Kidney capillary endothelial cell (primary cell): ENCODE data around the gene ZXDC.

Experiments
- DNase-seq: peaks from one replicate; pipeline ENCODE4 v3.0.0-alpha.2; 2018; ENCODE audit warnings: low spot score

ZXDC gene, protein sequence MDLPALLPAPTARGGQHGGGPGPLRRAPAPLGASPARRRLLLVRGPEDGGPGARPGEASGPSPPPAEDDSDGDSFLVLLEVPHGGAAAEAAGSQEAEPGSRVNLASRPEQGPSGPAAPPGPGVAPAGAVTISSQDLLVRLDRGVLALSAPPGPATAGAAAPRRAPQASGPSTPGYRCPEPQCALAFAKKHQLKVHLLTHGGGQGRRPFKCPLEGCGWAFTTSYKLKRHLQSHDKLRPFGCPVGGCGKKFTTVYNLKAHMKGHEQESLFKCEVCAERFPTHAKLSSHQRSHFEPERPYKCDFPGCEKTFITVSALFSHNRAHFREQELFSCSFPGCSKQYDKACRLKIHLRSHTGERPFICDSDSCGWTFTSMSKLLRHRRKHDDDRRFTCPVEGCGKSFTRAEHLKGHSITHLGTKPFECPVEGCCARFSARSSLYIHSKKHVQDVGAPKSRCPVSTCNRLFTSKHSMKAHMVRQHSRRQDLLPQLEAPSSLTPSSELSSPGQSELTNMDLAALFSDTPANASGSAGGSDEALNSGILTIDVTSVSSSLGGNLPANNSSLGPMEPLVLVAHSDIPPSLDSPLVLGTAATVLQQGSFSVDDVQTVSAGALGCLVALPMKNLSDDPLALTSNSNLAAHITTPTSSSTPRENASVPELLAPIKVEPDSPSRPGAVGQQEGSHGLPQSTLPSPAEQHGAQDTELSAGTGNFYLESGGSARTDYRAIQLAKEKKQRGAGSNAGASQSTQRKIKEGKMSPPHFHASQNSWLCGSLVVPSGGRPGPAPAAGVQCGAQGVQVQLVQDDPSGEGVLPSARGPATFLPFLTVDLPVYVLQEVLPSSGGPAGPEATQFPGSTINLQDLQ

DNA sequence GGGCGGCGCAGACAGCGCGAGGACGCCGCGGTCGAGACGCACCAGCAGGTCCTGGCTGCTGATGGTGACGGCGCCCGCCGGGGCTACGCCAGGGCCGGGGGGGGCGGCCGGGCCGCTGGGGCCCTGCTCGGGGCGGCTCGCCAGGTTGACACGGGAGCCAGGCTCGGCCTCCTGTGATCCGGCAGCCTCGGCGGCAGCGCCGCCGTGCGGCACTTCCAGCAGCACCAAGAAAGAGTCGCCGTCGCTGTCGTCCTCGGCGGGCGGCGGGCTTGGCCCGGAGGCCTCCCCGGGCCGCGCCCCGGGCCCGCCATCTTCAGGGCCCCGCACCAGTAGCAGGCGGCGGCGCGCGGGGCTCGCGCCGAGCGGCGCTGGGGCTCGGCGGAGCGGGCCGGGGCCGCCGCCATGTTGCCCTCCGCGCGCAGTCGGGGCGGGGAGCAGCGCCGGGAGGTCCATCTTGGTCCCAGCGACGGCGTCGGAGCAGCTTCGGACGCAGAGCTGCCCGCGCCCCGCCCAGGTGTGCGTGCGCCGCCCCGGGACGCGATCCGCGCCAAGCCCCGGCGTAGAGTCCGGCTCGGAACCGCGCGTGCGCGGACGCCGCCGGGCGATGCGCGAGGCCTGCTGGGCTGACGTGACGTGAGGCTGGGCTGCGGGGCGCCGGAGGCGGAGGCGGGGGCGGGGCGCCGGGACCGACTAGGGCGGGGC, at the start of gene ZXDC:
ZXDC (minus strand) TSS at position 479 of the 702 bp plus-strand sequence; CDS start at position 453, 26 bp downstream.
- DNase-seq: peak; percentile 91

- DNase-seq: no peak
Observed at GRCh38 chr3:126525091-126525852, 49.6 kb upstream of the ZXDC start.

GRCh38 chr3:126524429-126524988, 48.8 kb upstream of the ZXDC start:
- DNase-seq: no peak

- peak; percentile 23 for DNase-seq
Observed at GRCh38 chr3:126523745-126524428, 48.2 kb upstream of the ZXDC start, which contains the start of gene CHST13. Gene CHST13, plus strand, starts transcription at chr3:126524155. Its CDS starts 178 bp downstream, at chr3:126524333.

DNA sequence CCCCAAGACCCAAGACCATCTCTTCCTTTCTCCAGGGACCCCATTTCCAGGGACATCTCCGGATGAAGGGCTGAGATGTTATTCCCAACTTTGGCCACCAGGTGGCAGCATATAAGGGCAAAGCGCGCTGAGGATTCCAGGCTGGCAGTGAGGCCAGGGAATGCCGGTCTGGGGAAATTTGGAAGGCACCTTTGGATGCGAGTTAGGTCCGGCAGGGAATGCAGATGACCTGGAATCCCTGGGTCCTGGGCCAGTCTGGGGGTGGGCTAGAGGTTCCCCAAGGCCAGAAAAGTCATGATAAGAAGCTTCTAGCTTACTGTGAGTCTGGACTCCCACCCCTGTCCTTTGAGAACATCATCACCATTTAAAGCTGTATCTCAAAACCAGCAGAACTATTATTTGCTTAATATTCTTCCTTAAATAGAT, 46.7 kb upstream of the ZXDC start:
- peak; percentile 48 for DNase-seq

- no peak for DNase-seq
Observed at GRCh38 chr3:126521122-126521891, 45.6 kb upstream of the ZXDC start.

GRCh38 chr3:126519506-126520455, 44.1 kb upstream of the ZXDC start:
- no peak for DNase-seq

- DNase-seq: no peak
Observed at GRCh38 chr3:126518779-126519177, 43.1 kb upstream of the ZXDC start.

GRCh38 chr3:126517986-126518778, 42.5 kb upstream of the ZXDC start:
- no peak for DNase-seq

DNA sequence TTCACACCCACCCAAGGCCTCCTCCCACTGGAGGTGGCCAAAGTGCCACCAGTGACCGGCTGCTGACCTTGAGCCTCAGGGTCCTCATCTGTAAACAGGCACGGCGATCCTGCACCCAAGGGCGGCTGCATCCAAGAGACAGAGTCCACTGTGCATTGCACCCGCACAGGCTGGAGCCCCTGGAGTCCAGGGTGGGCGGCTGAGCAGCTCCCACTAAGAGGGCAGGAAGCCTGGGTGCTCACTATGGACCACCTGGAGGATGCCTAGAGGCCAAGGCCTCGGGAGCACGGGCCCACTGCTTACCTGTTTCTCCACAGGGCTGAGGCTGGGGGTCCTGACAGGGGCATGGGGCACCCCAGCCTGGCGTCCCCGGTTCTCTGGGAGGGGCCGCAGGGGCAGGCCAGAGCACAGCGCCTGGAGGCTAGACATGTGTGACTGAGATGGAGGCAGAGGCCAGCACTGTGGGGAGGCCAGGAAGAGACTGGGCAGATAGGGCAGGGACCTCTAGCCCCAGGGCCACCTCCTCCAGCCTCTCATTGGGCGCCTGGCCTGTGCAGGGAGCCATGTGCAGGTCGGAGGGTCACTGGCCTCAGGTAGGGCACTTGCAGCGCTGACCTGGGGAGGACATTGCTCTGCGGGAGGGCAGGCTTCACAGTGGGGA, 41.7 kb upstream of the ZXDC start, which contains the start of gene UROC1:
UROC1 (minus strand) TSS at position 483 of the 661 bp plus-strand sequence; CDS start at position 429, 54 bp downstream.
- no peak for DNase-seq

- no peak for DNase-seq
Observed at GRCh38 chr3:126516936-126517290, 41.2 kb upstream of the ZXDC start.

GRCh38 chr3:126516152-126516935, 40.7 kb upstream of the ZXDC start:
- no peak for DNase-seq

- DNase-seq: no peak
Observed at GRCh38 chr3:126515066-126515706, 39.5 kb upstream of the ZXDC start.

DNA sequence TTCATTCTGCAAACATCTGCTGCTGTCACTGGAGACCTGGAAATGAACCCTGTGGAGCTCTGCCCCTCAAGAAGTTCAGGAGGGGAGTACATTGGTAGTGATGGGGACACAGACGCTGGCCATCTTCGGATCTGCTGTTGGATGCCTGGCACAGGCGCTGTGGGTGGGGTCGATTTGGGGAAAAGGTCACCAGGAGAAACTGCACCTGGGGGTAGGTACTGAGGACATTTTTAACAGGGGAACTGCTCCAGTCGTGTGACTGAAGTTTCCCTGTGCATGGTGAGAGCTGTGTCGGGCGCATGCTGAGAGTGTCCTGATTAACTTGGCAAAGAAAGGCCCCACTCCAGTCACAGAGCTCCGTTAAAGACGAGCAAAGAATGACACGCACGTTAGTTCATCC, 38.5 kb upstream of the ZXDC start:
- DNase-seq: no peak

- DNase-seq: no peak
Observed at GRCh38 chr3:126512916-126513650, 37.4 kb upstream of the ZXDC start.
